ENCODE data around the gene DNAH1. TPM values are rescaled to one million over a fixed set of nuclear protein-coding genes. Genes with fewer than 3 reads are reported as not detected.

The DNAH1 gene
- total RNA-seq, 2 donors from 2014 or later, result 1.5 to 2.5 TPM

DNA sequence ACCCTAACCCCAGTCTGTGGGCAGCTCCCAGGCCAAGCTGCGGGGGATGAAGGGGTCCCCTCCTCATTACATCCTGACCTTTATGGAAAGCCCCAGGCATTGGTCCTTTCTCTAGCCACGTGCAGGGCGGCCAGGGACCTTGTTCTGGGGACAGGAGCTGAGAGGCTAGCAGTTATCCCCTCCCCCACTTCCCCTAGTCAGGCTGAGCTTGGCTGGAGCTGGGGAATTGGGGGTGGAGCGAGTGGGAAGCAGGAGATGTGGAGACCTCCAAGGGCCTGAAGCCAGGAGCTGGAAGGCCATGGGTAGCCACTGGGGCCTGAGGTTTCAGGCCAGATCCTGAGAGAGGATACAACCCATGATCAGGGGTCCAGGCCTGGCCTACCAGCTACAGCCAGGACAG lies 45.8 kb downstream of the DNAH1 start:
- H3K27me3 ChIP-seq, result no peaks in the 10 kb centered on the region
- H3K9me3 ChIP-seq, result no peaks in the 10 kb centered on the region
- H3K4me1 ChIP-seq, result no peaks in the 10 kb centered on the region
- DNase-seq (ENCODE audit: low spot score), result no peak
- no peak for TF ChIP-seq CTCF (IDR thresholded peaks at IDR 0.05)
- H3K27ac ChIP-seq, result no peak overlapping the region
- no peaks in the 10 kb centered on the region for H3K36me3 ChIP-seq
- no peak overlapping the region for H3K4me3 ChIP-seq

DNA sequence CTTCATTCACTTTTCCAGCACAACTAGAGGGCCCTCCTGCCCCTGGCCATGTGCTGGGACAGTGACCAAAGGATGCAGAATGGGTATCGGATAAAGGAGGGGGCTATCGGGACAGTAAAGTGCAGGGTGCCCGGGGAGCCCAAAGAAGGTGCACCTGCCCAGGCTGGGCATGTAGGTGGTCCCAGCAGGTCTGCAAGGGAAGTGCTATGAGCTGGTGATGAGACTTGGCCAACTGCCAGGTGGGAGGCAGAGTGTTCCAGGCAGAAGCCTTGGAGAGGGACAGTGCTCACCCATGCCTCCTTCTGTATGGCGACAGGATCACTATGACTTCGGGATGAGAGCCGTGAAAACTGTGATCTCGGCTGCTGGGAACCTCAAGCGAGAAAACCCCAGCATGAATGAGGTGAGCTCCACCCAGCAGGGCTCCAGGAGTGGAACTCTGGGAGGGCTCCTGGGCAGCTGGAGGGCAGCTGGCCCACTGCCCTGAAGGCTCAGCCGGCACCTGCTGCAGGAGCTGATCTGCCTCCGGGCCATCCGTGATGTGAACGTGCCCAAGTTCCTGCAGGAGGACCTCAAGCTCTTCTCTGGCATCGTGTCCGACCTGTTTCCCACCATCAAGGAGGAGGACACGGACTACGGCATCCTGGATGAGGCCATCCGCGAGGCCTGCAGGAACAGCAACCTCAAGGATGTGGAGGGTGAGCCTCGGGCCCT lies 48.4 kb downstream of the DNAH1 start:
- Histone ChIP-seq H3K36me3 (no peaks in the 10 kb centered on the region), H3K27ac (no peak overlapping the region), H3K27me3 (no peaks in the 10 kb centered on the region), H3K4me3 (no peak overlapping the region), H3K4me1 (no peaks in the 10 kb centered on the region), H3K9me3 (no peaks in the 10 kb centered on the region)
- no peak for TF ChIP-seq CTCF (IDR thresholded peaks at IDR 0.05)
- DNase-seq (ENCODE audit: low spot score), result no peak

DNA sequence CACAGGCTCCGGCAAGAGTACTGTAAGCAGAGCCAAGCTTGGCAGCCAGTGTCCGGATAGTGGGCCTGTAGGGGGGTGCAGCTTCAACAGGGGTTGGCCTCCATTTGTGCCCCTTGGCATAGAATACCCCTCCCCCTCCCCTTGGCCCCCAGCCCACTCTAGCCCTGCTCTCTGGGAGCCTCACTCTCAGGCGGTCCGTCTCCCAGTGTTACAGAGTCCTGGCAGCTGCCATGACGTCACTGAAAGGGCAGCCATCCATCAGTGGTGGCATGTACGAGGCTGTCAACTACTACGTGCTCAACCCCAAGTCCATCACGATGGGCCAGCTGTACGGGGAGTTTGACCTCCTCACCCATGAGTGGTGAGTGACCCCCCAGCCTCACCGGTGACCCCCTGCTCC lies 50.4 kb downstream of the DNAH1 start:
- no peaks in the 10 kb centered on the region for H3K9me3 ChIP-seq
- H3K4me1 ChIP-seq, result no peaks in the 10 kb centered on the region
- no peaks in the 10 kb centered on the region for H3K27me3 ChIP-seq
- TF ChIP-seq CTCF (IDR thresholded peaks at IDR 0.05), result no peak
- no peak overlapping the region for H3K27ac ChIP-seq
- no peak for DNase-seq (ENCODE audit: low spot score)
- H3K4me3 ChIP-seq, result no peak overlapping the region
- H3K36me3 ChIP-seq, result no peaks in the 10 kb centered on the region

DNA sequence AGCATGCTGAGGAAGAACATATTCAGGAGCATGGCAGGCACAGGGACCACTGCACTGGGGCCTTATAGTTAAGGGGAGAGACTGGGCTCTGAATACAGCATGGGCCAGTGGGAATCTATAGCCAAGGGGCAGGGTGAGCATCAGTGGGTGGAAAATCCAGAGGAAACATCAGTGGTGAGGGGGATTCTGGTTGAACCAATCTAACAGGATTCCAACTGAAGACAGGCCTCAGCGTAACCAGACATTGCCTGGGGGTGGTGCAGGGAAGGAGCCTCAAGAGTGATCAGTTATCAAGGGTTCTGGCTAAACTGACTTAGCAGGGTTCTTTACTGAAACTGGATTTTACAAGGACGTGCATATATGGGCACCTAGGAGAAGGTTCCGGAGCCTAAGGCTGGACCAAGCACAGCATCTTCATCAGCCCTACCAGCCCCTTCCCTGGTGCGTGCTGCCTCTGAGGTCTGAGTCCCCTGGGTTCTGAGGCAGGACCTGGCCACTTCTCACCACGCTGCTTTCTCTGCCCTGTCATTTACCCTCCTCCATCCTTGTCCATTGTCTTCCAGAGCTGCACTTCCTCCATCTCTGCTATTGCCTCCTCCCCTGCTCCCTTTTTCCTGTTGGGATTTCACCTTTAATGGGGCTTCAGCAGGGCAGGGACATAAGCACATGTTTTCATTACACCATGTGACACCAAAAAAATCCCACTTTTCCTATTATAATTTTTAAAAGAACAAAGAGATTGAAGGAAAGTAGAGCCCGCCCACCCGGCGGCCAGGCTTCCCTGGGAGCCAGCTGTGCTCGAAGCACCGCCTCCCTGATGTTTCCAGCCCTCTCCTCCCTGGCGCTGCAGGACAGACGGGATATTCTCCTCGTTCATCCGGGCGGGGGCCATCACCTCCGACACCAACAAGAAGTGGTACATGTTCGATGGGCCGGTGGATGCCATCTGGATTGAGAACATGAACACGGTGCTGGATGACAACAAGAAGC lies 52.1 kb downstream of the DNAH1 start:
- Histone ChIP-seq H3K27ac (no peak overlapping the region), H3K4me3 (no peak overlapping the region), H3K4me1 (peaks cover 0 to 4% of the 10 kb centered on the region in 2 donors), H3K27me3 (no peaks in the 10 kb centered on the region), H3K36me3 (no peaks in the 10 kb centered on the region), H3K9me3 (no peaks in the 10 kb centered on the region)
- no peak for TF ChIP-seq CTCF (IDR thresholded peaks at IDR 0.05)
- DNase-seq (ENCODE audit: low spot score), result no peak

- Histone ChIP-seq H3K9me3 (no peaks in the 10 kb centered on the region), H3K4me1 (peaks cover 0 to 6% of the 10 kb centered on the region in 2 donors), H3K27me3 (no peaks in the 10 kb centered on the region), H3K27ac (no peak overlapping the region), H3K4me3 (no peak overlapping the region), H3K36me3 (no peaks in the 10 kb centered on the region)
- no peak for DNase-seq (ENCODE audit: low spot score)
- no peak for TF ChIP-seq CTCF (IDR thresholded peaks at IDR 0.05)
Observed at GRCh38 chr3:52370531-52370930, 54.4 kb downstream of the DNAH1 start.

Data from right atrium auricular region (tissue), 2 donors.